ENCODE measurements around the gene PRKX. TPM values are rescaled to one million over a fixed set of nuclear protein-coding genes. Genes with fewer than 3 reads are reported as not detected.

Gene PRKX
- 9.1 and 10.3 TPM in 2 replicates for total RNA-seq

GRCh38 chrX:3713225-3713936 is at the start of gene PRKX:
Gene PRKX, minus strand, starts transcription at chrX:3713649. Its CDS starts 396 bp downstream, at chrX:3713253.

